Uterus (tissue), 4 donors: ENCODE results near the gene ASB15. TPM values are rescaled to one million over a fixed set of nuclear protein-coding genes. Genes with fewer than 3 reads are reported as not detected.

ENCODE experiments used
- DNase-seq, 2 donors: peaks; one replicate each; pipeline ENCODE4 v3.0.0-alpha.2; 2019 to 2020
- H3K27ac ChIP-seq, 2 donors: fragments of 200-600 bp; sonication (generic); 1 replicate in 1 of 2; 2 replicates in 1 of 2; pipeline ENCODE4 v1.5.1; 2016 to 2018
- H3K27me3 ChIP-seq, 2 donors: fragments of 200-600 bp; sonication (generic); one replicate each; pipeline ENCODE4 v1.5.1; 2018 to 2019; ENCODE audit warnings: control low read depth in 1 of 2
- H3K36me3 ChIP-seq, 2 donors: fragments of 200-600 bp; sonication (generic); one replicate each; pipeline ENCODE4 v1.5.1; 2019; ENCODE audit warnings: control low read depth in 1 of 2
- H3K4me1 ChIP-seq, 2 donors: fragments of 200-600 bp; sonication (generic); one replicate each; pipeline ENCODE4 v1.5.1; 2018 to 2019; ENCODE audit warnings: control low read depth in 1 of 2
- H3K4me3 ChIP-seq, 2 donors: fragments of 200-600 bp; sonication (generic); 1 replicate in 1 of 2; 2 replicates in 1 of 2; pipeline ENCODE4 v1.5.1; 2018 to 2019; ENCODE audit warnings: mild to moderate bottlenecking in 1 of 2
- H3K9me3 ChIP-seq, 2 donors: fragments of 200-600 bp; sonication (generic); one replicate each; pipeline ENCODE4 v1.5.1; 2019; ENCODE audit warnings: control low read depth in 1 of 2
- CTCF ChIP-seq, 4 experiments: fragments of 200-600 bp in 2 of 4; fragments of 450-650 bp in 2 of 4; sonication (generic) in 2 of 4; IDR thresholded peaks; one replicate each; pipeline ENCODE4 v1.5.1; 2016 to 2019; ENCODE audit warnings: antibody characterized with exemption in 4 of 4, mild to moderate bottlenecking in 2 of 4, moderate library complexity in 1 of 4
- POLR2A ChIP-seq, 2 donors: fragments of 450-650 bp; IDR thresholded peaks; one replicate each; pipeline ENCODE4 v1.6.1; 2016; ENCODE audit warnings: antibody characterized with exemption in 2 of 2, mild to moderate bottlenecking in 1 of 2, moderate library complexity in 1 of 2
- intact Hi-C: fragments of 100-400 bp; cut with DNase I; formaldehyde crosslinking; loops from one replicate; pipeline ENCODE4 v1.15.1; 2023; ENCODE audit warnings: low total_unique reads
- total RNA-seq, 4 donors: library from RNA; depleted of rRNA in 3 of 4; stranded (reverse); fragments of >200 nt in 3 of 4; gene quantifications; one replicate each; pipeline versions ENCODE4 v1.1.0 to v1.2.4, GENCODE V29; 2014 to 2023
- donor health status: DM: yes; HTN: yes; CAD: no.

ASB15 gene
- total RNA-seq, 4 donors from 2014 or later: not detected

GRCh38 chr7:123616223-123616622 is 14.6 kb downstream of the ASB15 start:
- no peak for DNase-seq
- TF ChIP-seq POLR2A (IDR thresholded peaks at IDR 0.05): no peak
- no peak overlapping the region for H3K27ac ChIP-seq
- no peaks in the 10 kb centered on the region for H3K4me1 ChIP-seq
- H3K4me3 ChIP-seq: no peak overlapping the region
- H3K27me3 ChIP-seq: no peaks in the 10 kb centered on the region
- no peaks in the 10 kb centered on the region for H3K9me3 ChIP-seq
- H3K36me3 ChIP-seq: no peaks in the 10 kb centered on the region
- intact Hi-C loops: no loop called here

GRCh38 chr7:123621707-123622106 is 20.1 kb downstream of the ASB15 start:
- Histone ChIP-seq H3K36me3 (no peaks in the 10 kb centered on the region), H3K9me3 (no peaks in the 10 kb centered on the region), H3K4me1 (no peaks in the 10 kb centered on the region), H3K4me3 (no peak overlapping the region), H3K27ac (no peak overlapping the region), H3K27me3 (no peaks in the 10 kb centered on the region)
- TF ChIP-seq POLR2A (IDR thresholded peaks at IDR 0.05) (no peak), CTCF (IDR thresholded peaks at IDR 0.05) (no peak)
- no peak for DNase-seq
- intact Hi-C loops: no loop called here

- intact Hi-C loops: no loop called here
- Histone ChIP-seq H3K27me3 (no peaks in the 10 kb centered on the region), H3K36me3 (no peaks in the 10 kb centered on the region), H3K27ac (no peak overlapping the region), H3K9me3 (no peaks in the 10 kb centered on the region), H3K4me3 (no peak overlapping the region), H3K4me1 (no peaks in the 10 kb centered on the region)
- DNase-seq: no peak
- TF ChIP-seq CTCF (IDR thresholded peaks at IDR 0.05): no peak
- TF ChIP-seq POLR2A (IDR thresholded peaks at IDR 0.05): no peak
These were observed 21.2 kb downstream of the ASB15 start for GRCh38 chr7:123622660-123623386.

- no peak for DNase-seq
- Histone ChIP-seq H3K4me1 (no peaks in the 10 kb centered on the region), H3K36me3 (no peaks in the 10 kb centered on the region), H3K9me3 (no peaks in the 10 kb centered on the region), H3K27ac (no peak overlapping the region), H3K27me3 (no peaks in the 10 kb centered on the region), H3K4me3 (no peak overlapping the region)
- intact Hi-C loops: no loop called here
- TF ChIP-seq POLR2A (IDR thresholded peaks at IDR 0.05) (no peak), CTCF (IDR thresholded peaks at IDR 0.05) (peak in 1 of 4 experiments; percentile 28)
These were observed 23.0 kb downstream of the ASB15 start for GRCh38 chr7:123624527-123625183.

DNA sequence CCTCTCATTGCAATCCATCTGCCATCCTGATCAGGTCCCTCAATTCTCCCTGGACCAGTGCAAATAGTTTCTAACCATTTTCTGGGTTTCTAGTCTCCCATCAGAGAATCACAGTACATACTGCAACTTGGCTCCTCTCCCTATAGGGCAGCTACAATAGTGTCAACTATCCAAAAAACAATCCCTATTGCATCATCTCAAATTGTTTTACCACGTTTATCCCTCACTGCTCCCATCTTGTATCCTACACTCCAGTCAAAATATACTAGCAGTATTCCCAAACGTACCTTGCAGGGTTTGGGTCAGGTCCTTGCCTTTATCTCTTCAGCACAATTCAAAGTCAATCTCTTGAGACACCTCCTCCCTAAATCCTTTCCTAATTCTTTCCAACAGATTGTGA is 23.6 kb downstream of the ASB15 start:
- TF ChIP-seq CTCF (IDR thresholded peaks at IDR 0.05) (no peak), POLR2A (IDR thresholded peaks at IDR 0.05) (no peak)
- H3K4me3 ChIP-seq: no peak overlapping the region
- no peak for DNase-seq

More for the DNA sequence above, 23.6 kb downstream of the ASB15 start:
- Histone ChIP-seq H3K9me3 (no peaks in the 10 kb centered on the region), H3K4me1 (no peaks in the 10 kb centered on the region), H3K27ac (no peak overlapping the region), H3K27me3 (no peaks in the 10 kb centered on the region), H3K36me3 (no peaks in the 10 kb centered on the region)
- intact Hi-C loops: no loop called here
